Sigmoid colon (tissue), 7 donors: ENCODE data around the gene SPOCD1. TPM values are rescaled to one million over a fixed set of nuclear protein-coding genes. Genes with fewer than 3 reads are reported as not detected.
A peak's percentile ranks its signal among the peaks of the same experiment; 100 is the strongest.

Source experiments
- DNase-seq: peaks from one replicate; pipeline ENCODE4 v3.0.0-alpha.2; 2019
- H3K27ac ChIP-seq, 4 donors: fragments of 200-600 bp; sonication (generic); one replicate each; pipeline ENCODE4 v1.5.1; 2016 to 2019; ENCODE audit warnings: mild to moderate bottlenecking in 1 of 4
- H3K27me3 ChIP-seq, 3 donors: fragments of 200-600 bp; sonication (generic); one replicate each; pipeline ENCODE4 v1.5.1; 2019; ENCODE audit warnings: mild to moderate bottlenecking in 1 of 3
- H3K36me3 ChIP-seq, 4 donors: fragments of 200-600 bp; sonication (generic); one replicate each; pipeline ENCODE4 v1.5.1; 2016 to 2019
- H3K4me1 ChIP-seq, 4 donors: fragments of 200-600 bp; sonication (generic); one replicate each; pipeline ENCODE4 v1.5.1; 2017 to 2019
- H3K4me3 ChIP-seq, 4 donors: fragments of 200-600 bp; sonication (generic); one replicate each; pipeline ENCODE4 v1.5.1; 2017 to 2019; ENCODE audit warnings: mild to moderate bottlenecking in 2 of 4, moderate library complexity in 1 of 4
- H3K9me3 ChIP-seq, 4 donors: fragments of 200-600 bp in 3 of 4; sonication (generic) in 3 of 4; one replicate each; pipeline versions ENCODE4 v1.5.1 to v1.6.1; 2013 to 2019
- CTCF ChIP-seq, 4 experiments: fragments of 450-650 bp in 3 of 4; fragments of 200-600 bp in 1 of 4; IDR thresholded peaks; one replicate each; pipeline ENCODE4 v1.5.1; 2016 to 2019; ENCODE audit warnings: antibody characterized with exemption in 4 of 4, mild to moderate bottlenecking in 3 of 4, moderate library complexity in 2 of 4
- EP300 ChIP-seq, 4 donors: sonication (generic); formaldehyde crosslinking; IDR thresholded peaks; one replicate each; pipeline ENCODE4 v1.6.1; 2017; ENCODE audit warnings: antibody characterized with exemption in 4 of 4
- POLR2A ChIP-seq, 2 donors: fragments of 450-650 bp; IDR thresholded peaks; one replicate each; pipeline ENCODE4 v1.6.1; 2016; ENCODE audit warnings: antibody characterized with exemption in 2 of 2, mild to moderate bottlenecking in 2 of 2, moderate library complexity in 2 of 2
- POLR2AphosphoS5 ChIP-seq, 4 donors: sonication (generic); formaldehyde crosslinking; IDR thresholded peaks; one replicate each; pipeline ENCODE4 v1.6.1; 2017; ENCODE audit warnings: antibody characterized with exemption in 4 of 4
- WGBS, 2 donors: extraction: QIAGEN DNeasy Blood & Tissue Kit; methylation state at CpG; one replicate each; pipeline ENCODE4 v1.1.7; 2013; 5-methylcytosine and 5-hydroxymethylcytosine counted together
- intact Hi-C: fragments of 100-400 bp; cut with DNase I; formaldehyde crosslinking; loops from one replicate; pipeline ENCODE4 v1.15.1; 2023
- polyA plus RNA-seq, 3 donors: library from polyadenylated mRNA; stranded (reverse); fragments of 200-250 nt; gene quantifications; one replicate each; pipeline ENCODE4 v1.2.3, GENCODE V29; 2013
- total RNA-seq, 4 donors: library from RNA; depleted of rRNA; stranded (reverse); fragments of >200 nt; gene quantifications; one replicate each; pipeline ENCODE4 v1.1.0, GENCODE V29; 2016
- donor health status: healthy with polysubstance abuse.
- donor health status: Bipolar disorder and iron deficiency.
- donor health status: healthy.

Gene SPOCD1
- total and polyA plus RNA-seq, 7 donors: 0.14 to 0.70 (median 0.55) TPM; not detected in 4

- no peaks in the 10 kb centered on the region for H3K4me1 ChIP-seq
- H3K9me3 ChIP-seq: no peaks in the 10 kb centered on the region
- intact Hi-C loops: no loop called here
- H3K36me3 ChIP-seq: no peaks in the 10 kb centered on the region
- no peak overlapping the region for H3K27ac ChIP-seq
- TF ChIP-seq EP300 (IDR thresholded peaks at IDR 0.05) (no peak), CTCF (IDR thresholded peaks at IDR 0.05) (no peak), POLR2AphosphoS5 (IDR thresholded peaks at IDR 0.05) (no peak), POLR2A (IDR thresholded peaks at IDR 0.05) (no peak)
- WGBS, 2 donors: 35 to 58% methylated on average over 13 of the region's 13 CpGs
- H3K4me3 ChIP-seq: peak overlapping the region in 2 of 4 donors; percentile 8 to 11
- H3K27me3 ChIP-seq: peaks cover 0 to 7% (median 0%) of the 10 kb centered on the region in 3 donors
- DNase-seq: no peak
Measured at GRCh38 chr1:31802190-31803150, 13.4 kb downstream of the SPOCD1 start.

- no peak for TF ChIP-seq POLR2A (IDR thresholded peaks at IDR 0.05)
- TF ChIP-seq CTCF (IDR thresholded peaks at IDR 0.05): no peak
- TF ChIP-seq POLR2AphosphoS5 (IDR thresholded peaks at IDR 0.05): no peak
- no peak for TF ChIP-seq EP300 (IDR thresholded peaks at IDR 0.05)
- 67 to 77% methylated on average over 1 of the region's 1 CpG for WGBS, 2 donors
- H3K4me3 ChIP-seq: no peak overlapping the region
Measured at GRCh38 chr1:31801458-31801857, 14.4 kb downstream of the SPOCD1 start.

GRCh38 chr1:31800674-31800967 lies 15.2 kb downstream of the SPOCD1 start:
- H3K27me3 ChIP-seq: peaks cover 0 to 7% (median 0%) of the 10 kb centered on the region in 3 donors
- H3K36me3 ChIP-seq: no peaks in the 10 kb centered on the region
- intact Hi-C loops: no loop called here
- TF ChIP-seq POLR2AphosphoS5 (IDR thresholded peaks at IDR 0.05) (no peak), CTCF (IDR thresholded peaks at IDR 0.05) (no peak)
- 93 to 94% methylated on average over 4 of the region's 4 CpGs for WGBS, 2 donors
- peak; percentile 12 for DNase-seq
- no peaks in the 10 kb centered on the region for H3K4me1 ChIP-seq
- no peaks in the 10 kb centered on the region for H3K9me3 ChIP-seq
- no peak overlapping the region for H3K27ac ChIP-seq
- H3K4me3 ChIP-seq: no peak overlapping the region

More at GRCh38 chr1:31801458-31801857, 14.4 kb downstream of the SPOCD1 start:
- Histone ChIP-seq H3K4me1 (no peaks in the 10 kb centered on the region), H3K9me3 (no peaks in the 10 kb centered on the region), H3K27me3 (peaks cover 0 to 7% (median 0%) of the 10 kb centered on the region in 3 donors), H3K27ac (no peak overlapping the region), H3K36me3 (no peaks in the 10 kb centered on the region)
- peak; percentile 46 for DNase-seq
- intact Hi-C loops: no loop called here

- no peak overlapping the region for H3K4me3 ChIP-seq
- H3K9me3 ChIP-seq: no peaks in the 10 kb centered on the region
- H3K4me1 ChIP-seq: no peaks in the 10 kb centered on the region
- peak; percentile 60 for DNase-seq
- H3K36me3 ChIP-seq: no peaks in the 10 kb centered on the region
- intact Hi-C loops: no loop called here
- peaks cover 0 to 7% (median 0%) of the 10 kb centered on the region in 3 donors for H3K27me3 ChIP-seq
- no peak for TF ChIP-seq EP300 (IDR thresholded peaks at IDR 0.05)
- no peak for TF ChIP-seq CTCF (IDR thresholded peaks at IDR 0.05)
- TF ChIP-seq POLR2A (IDR thresholded peaks at IDR 0.05): no peak
- TF ChIP-seq POLR2AphosphoS5 (IDR thresholded peaks at IDR 0.05): no peak
- no peak overlapping the region for H3K27ac ChIP-seq
- WGBS, 2 donors: 87 to 91% methylated on average over 16 of the region's 16 CpGs
Measured at GRCh38 chr1:31799895-31800673, 15.7 kb downstream of the SPOCD1 start.
